CD4-positive, alpha-beta T cell treated with Interleukin-6 for 4 hours (primary cell): Measurements from ENCODE around the gene RGS3.
"Not testable (repeated sequence)": the region's sequence is repeated elsewhere in the genome, so short reads cannot be mapped to it uniquely, and the experiment has no call there.

Source experiments
- DNase-seq: peaks from one replicate; pipeline ENCODE4 v3.0.0-alpha.2; 2020; ENCODE audit warnings: mixed read lengths

RGS3 gene

GRCh38 chr9:113463418-113464285 lies at the start of gene RGS3:
RGS3 (plus strand) TSS chr9:113463727; CDS start chr9:113463803, 76 bp downstream.
- DNase-seq, result no peak

GRCh38 chr9:113416149-113416721 lies 47.3 kb upstream of the RGS3 start:
- no peak for DNase-seq

- DNase-seq, result peak; percentile 22
Observed at GRCh38 chr9:113417370-113417769, 46.2 kb upstream of the RGS3 start.

GRCh38 chr9:113421726-113422125 lies 41.8 kb upstream of the RGS3 start:
- no peak for DNase-seq

- DNase-seq, result no peak
Observed at GRCh38 chr9:113425072-113425471, 38.5 kb upstream of the RGS3 start.

GRCh38 chr9:113426701-113427100 lies 36.8 kb upstream of the RGS3 start:
- DNase-seq, result no peak

- no peak for DNase-seq
Observed at GRCh38 chr9:113427629-113428028, 35.9 kb upstream of the RGS3 start.

GRCh38 chr9:113428062-113428615 lies 35.4 kb upstream of the RGS3 start:
- no peak for DNase-seq

GRCh38 chr9:113431191-113431590 lies 32.3 kb upstream of the RGS3 start:
- no peak for DNase-seq

- no peak for DNase-seq
Observed at GRCh38 chr9:113436728-113437515, 26.6 kb upstream of the RGS3 start.

GRCh38 chr9:113437716-113438115 lies 25.8 kb upstream of the RGS3 start:
- DNase-seq, result not testable (repeated sequence)

GRCh38 chr9:113444736-113445135 lies 18.8 kb upstream of the RGS3 start:
- DNase-seq, result no peak

- DNase-seq, result peak; percentile 22
Observed at GRCh38 chr9:113446323-113446740, 17.2 kb upstream of the RGS3 start.

GRCh38 chr9:113449376-113449775 lies 14.2 kb upstream of the RGS3 start:
- no peak for DNase-seq

- no peak for DNase-seq
Observed at GRCh38 chr9:113452113-113452605, 11.4 kb upstream of the RGS3 start.

- no peak for DNase-seq
Observed at GRCh38 chr9:113454914-113455761, 8.4 kb upstream of the RGS3 start.

- no peak for DNase-seq
Observed at GRCh38 chr9:113456235-113456634, 7.3 kb upstream of the RGS3 start.

GRCh38 chr9:113461285-113461684 lies 2.2 kb upstream of the RGS3 start:
- DNase-seq, result no peak

- DNase-seq, result no peak
Observed at GRCh38 chr9:113461943-113462342, 1.6 kb upstream of the RGS3 start.

GRCh38 chr9:113462781-113463286 lies 693 bp upstream of the RGS3 start:
- DNase-seq, result no peak

- no peak for DNase-seq
Observed at GRCh38 chr9:113464286-113464660, 746 bp downstream of the RGS3 start.

GRCh38 chr9:113465599-113466140 lies 2.1 kb downstream of the RGS3 start:
- DNase-seq, result no peak
